HL-60 (cell line): ENCODE measurements around the gene PHIP.

Source experiments
- DNase-seq, 2 experiments: peaks; one replicate each; pipeline ENCODE4 v3.0.0-alpha.2; 2010 to 2020; ENCODE audit warnings: low read depth in 1 of 2, low spot score in 1 of 2
- H3K27ac ChIP-seq: fragments of 250-450 bp; sonication (Bioruptor Pico); replicated peaks from 2 replicates; pipeline ENCODE4 v1.5.1; 2020; ENCODE audit warnings: mild to moderate bottlenecking, moderate library complexity
- H3K27me3 ChIP-seq: fragments of 250-450 bp; sonication (Bioruptor Pico); 2 replicates; pipeline ENCODE4 v1.5.1; 2021; ENCODE audit warnings: mild to moderate bottlenecking, moderate library complexity; ENCODE audit not compliant: insufficient read depth, poor library complexity, severe bottlenecking
- H3K4me3 ChIP-seq: replicated peaks from 2 replicates; pipeline ENCODE4 v1.5.1; 2011; ENCODE audit warnings: mild to moderate bottlenecking, control low read depth, low read length; ENCODE audit not compliant: insufficient read depth
- GABPA ChIP-seq: IDR thresholded peaks from 2 replicates; pipeline ENCODE4 v1.6.1; 2012; ENCODE audit warnings: low read depth
- POLR2AphosphoS5 ChIP-seq: IDR thresholded peaks from 2 replicates; pipeline ENCODE4 v1.6.1; 2012; ENCODE audit warnings: low read depth
- SPI1 ChIP-seq: IDR thresholded peaks from 2 replicates; pipeline ENCODE4 v1.6.1; 2012; ENCODE audit warnings: low read depth, mild to moderate bottlenecking, borderline replicate concordance
- TF ChIP-seq, protein P1 (sequence below): IDR thresholded peaks from one replicate; pipeline ENCODE4 v1.5.1; 2011; ENCODE audit warnings: low read length, control low read depth, inconsistent platforms; ENCODE audit not compliant: insufficient read depth
- TF ChIP-seq, protein P2 (sequence below): IDR thresholded peaks from 2 replicates; pipeline ENCODE4 v1.6.1; 2012; ENCODE audit warnings: low read depth; ENCODE audit not compliant: insufficient replicate concordance

Gene PHIP

GRCh38 chr6:78954740-78955139, 123.3 kb downstream of the PHIP start:
- no peak for DNase-seq
- H3K4me3 ChIP-seq, result no peak overlapping the region
- TF ChIP-seq GABPA (no peak), SPI1 (no peak), POLR2AphosphoS5 (no peak)
- TF ChIP-seq, protein P1, sequence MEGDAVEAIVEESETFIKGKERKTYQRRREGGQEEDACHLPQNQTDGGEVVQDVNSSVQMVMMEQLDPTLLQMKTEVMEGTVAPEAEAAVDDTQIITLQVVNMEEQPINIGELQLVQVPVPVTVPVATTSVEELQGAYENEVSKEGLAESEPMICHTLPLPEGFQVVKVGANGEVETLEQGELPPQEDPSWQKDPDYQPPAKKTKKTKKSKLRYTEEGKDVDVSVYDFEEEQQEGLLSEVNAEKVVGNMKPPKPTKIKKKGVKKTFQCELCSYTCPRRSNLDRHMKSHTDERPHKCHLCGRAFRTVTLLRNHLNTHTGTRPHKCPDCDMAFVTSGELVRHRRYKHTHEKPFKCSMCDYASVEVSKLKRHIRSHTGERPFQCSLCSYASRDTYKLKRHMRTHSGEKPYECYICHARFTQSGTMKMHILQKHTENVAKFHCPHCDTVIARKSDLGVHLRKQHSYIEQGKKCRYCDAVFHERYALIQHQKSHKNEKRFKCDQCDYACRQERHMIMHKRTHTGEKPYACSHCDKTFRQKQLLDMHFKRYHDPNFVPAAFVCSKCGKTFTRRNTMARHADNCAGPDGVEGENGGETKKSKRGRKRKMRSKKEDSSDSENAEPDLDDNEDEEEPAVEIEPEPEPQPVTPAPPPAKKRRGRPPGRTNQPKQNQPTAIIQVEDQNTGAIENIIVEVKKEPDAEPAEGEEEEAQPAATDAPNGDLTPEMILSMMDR, result no peak
- TF ChIP-seq, protein P2, sequence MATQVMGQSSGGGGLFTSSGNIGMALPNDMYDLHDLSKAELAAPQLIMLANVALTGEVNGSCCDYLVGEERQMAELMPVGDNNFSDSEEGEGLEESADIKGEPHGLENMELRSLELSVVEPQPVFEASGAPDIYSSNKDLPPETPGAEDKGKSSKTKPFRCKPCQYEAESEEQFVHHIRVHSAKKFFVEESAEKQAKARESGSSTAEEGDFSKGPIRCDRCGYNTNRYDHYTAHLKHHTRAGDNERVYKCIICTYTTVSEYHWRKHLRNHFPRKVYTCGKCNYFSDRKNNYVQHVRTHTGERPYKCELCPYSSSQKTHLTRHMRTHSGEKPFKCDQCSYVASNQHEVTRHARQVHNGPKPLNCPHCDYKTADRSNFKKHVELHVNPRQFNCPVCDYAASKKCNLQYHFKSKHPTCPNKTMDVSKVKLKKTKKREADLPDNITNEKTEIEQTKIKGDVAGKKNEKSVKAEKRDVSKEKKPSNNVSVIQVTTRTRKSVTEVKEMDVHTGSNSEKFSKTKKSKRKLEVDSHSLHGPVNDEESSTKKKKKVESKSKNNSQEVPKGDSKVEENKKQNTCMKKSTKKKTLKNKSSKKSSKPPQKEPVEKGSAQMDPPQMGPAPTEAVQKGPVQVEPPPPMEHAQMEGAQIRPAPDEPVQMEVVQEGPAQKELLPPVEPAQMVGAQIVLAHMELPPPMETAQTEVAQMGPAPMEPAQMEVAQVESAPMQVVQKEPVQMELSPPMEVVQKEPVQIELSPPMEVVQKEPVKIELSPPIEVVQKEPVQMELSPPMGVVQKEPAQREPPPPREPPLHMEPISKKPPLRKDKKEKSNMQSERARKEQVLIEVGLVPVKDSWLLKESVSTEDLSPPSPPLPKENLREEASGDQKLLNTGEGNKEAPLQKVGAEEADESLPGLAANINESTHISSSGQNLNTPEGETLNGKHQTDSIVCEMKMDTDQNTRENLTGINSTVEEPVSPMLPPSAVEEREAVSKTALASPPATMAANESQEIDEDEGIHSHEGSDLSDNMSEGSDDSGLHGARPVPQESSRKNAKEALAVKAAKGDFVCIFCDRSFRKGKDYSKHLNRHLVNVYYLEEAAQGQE, result no peak
- H3K27ac ChIP-seq, result no peak overlapping the region
- H3K27me3 ChIP-seq, result no peaks in the 10 kb centered on the region

- DNase-seq, result no peak
Measured at GRCh38 chr6:78953798-78954197, 124.3 kb downstream of the PHIP start.

DNA sequence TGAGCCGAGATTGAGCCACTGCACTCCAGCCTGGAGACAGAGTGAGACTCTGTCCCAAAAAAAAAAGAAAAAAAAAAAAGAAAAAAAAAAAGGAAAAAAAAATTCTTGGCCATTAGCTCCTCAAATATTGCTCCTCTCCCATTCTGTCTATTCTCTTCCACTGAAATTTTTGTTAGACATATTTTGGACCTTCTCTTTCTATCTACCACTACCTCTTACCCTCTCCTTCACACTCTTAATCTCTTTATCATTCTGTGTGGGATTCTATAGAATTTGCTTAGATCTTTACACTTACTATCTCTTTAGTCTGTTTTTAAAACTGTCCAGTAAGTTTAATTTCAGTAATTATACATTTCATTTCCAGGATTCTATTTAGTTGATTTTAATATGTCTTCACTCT, 125.7 kb downstream of the PHIP start:
- Histone ChIP-seq H3K4me3 (no peak overlapping the region), H3K27me3 (no peaks in the 10 kb centered on the region), H3K27ac (no peak overlapping the region)
- no peak for DNase-seq
- TF ChIP-seq GABPA, result no peak
- TF ChIP-seq, protein P2, result no peak
- TF ChIP-seq, protein P1, result no peak
- TF ChIP-seq SPI1, result no peak
- no peak for TF ChIP-seq POLR2AphosphoS5

More at GRCh38 chr6:78953798-78954197, 124.3 kb downstream of the PHIP start:
- Histone ChIP-seq H3K27me3 (no peaks in the 10 kb centered on the region), H3K27ac (no peak overlapping the region), H3K4me3 (no peak overlapping the region)
- TF ChIP-seq POLR2AphosphoS5 (no peak), GABPA (no peak), SPI1 (no peak)
- TF ChIP-seq, protein P1, result no peak
- TF ChIP-seq, protein P2, result no peak
